ENCODE results near the gene DGKH. TPM values are rescaled to one million over a fixed set of nuclear protein-coding genes. Genes with fewer than 3 reads are reported as not detected.
A peak's percentile ranks its signal among the peaks of the same experiment; 100 is the strongest.

DGKH gene
- total and polyA plus RNA-seq, 2 experiments from 2014 or later: 3.6 to 7.2 TPM

DNA sequence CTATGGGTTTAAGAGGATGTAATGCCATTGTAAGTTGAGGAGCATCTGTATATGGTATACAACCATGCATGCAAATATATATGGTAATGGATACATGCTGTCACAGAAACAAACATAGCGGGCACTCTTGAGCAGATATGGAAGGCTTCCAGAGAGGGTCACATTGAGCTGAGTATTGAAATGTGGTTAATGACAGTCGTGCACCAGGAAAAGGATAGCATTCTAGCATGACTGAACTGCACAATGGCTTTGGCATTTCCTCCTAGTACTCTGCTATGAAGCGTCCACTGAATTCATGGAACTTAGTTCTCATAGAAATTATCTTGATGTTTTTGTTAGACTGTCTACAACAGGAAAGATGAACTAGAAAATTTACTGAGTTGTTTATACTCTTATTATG, 25.2 kb downstream of the DGKH start:
- Histone ChIP-seq H2AFZ (no peak overlapping the region), H3K79me2 (no peaks in the 10 kb centered on the region), H3K27ac (no peak overlapping the region), H3K27me3 (no peaks in the 10 kb centered on the region), H3K36me3 (replicated peaks; ENCODE audit: insufficient read depth, low read depth) (no peaks in the 10 kb centered on the region), H3K4me2 (no peak overlapping the region), H3K4me1 (ENCODE audit: insufficient read depth) (peaks cover 10% of the 10 kb centered on the region), H4K20me1 (ENCODE audit: insufficient read depth, poor library complexity, severe bottlenecking) (no peaks in the 10 kb centered on the region), H3K9me2 (replicated peaks; ENCODE audit: insufficient read depth) (no peaks in the 10 kb centered on the region), H3K9me3 (ENCODE audit: low read depth) (no peaks in the 10 kb centered on the region), H3K4me3 (no peak overlapping the region)
- DNase-seq (ENCODE audit: low spot score): no peak
- WGBS (ENCODE audit: low lambda C conversion rate, missing lambda C conversion rate): 87% methylated on average over 3 of the region's 3 CpGs
- TF ChIP-seq, protein P1, sequence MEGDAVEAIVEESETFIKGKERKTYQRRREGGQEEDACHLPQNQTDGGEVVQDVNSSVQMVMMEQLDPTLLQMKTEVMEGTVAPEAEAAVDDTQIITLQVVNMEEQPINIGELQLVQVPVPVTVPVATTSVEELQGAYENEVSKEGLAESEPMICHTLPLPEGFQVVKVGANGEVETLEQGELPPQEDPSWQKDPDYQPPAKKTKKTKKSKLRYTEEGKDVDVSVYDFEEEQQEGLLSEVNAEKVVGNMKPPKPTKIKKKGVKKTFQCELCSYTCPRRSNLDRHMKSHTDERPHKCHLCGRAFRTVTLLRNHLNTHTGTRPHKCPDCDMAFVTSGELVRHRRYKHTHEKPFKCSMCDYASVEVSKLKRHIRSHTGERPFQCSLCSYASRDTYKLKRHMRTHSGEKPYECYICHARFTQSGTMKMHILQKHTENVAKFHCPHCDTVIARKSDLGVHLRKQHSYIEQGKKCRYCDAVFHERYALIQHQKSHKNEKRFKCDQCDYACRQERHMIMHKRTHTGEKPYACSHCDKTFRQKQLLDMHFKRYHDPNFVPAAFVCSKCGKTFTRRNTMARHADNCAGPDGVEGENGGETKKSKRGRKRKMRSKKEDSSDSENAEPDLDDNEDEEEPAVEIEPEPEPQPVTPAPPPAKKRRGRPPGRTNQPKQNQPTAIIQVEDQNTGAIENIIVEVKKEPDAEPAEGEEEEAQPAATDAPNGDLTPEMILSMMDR (IDR thresholded peaks at IDR 0.05; ENCODE audit: poor library complexity): no peak
- no peak for TF ChIP-seq EZH2phosphoT487 (IDR thresholded peaks at IDR 0.05; ENCODE audit: low read depth, severe bottlenecking, unreplicated experiment)
- TF ChIP-seq EZH2 (IDR thresholded peaks at IDR 0.05; ENCODE audit: borderline replicate concordance): no peak

DNA sequence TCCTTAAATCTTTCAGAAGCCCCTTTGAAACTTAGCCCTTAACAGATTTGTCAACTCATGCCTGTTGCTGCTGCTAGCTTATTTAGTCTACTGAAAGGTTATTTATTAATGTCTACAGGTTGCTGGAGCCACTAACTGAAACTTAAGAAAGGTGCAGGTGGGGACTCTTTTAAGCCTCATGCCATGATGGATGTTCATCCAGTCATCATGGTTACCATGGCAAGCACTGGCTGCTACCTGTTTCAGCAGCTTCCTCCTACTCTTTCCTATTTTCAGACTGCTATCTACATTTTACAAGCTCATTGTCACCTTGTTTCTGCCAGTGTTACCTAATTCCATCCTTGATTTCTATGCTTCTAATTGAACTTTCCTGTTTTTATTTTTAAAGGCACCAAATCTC, 27.1 kb downstream of the DGKH start:
- DNase-seq (ENCODE audit: low spot score): no peak
- H3K79me2 ChIP-seq: no peaks in the 10 kb centered on the region
- H3K4me2 ChIP-seq: no peak overlapping the region
- H3K27me3 ChIP-seq: no peaks in the 10 kb centered on the region
- H3K27ac ChIP-seq: no peak overlapping the region
- H2AFZ ChIP-seq: no peak overlapping the region
- TF ChIP-seq EZH2 (IDR thresholded peaks at IDR 0.05; ENCODE audit: borderline replicate concordance) (no peak), EZH2phosphoT487 (IDR thresholded peaks at IDR 0.05; ENCODE audit: low read depth, severe bottlenecking, unreplicated experiment) (no peak)
- TF ChIP-seq, protein P1 (IDR thresholded peaks at IDR 0.05; ENCODE audit: poor library complexity): no peak
- no peaks in the 10 kb centered on the region for H4K20me1 ChIP-seq (ENCODE audit: insufficient read depth, poor library complexity, severe bottlenecking)
- H3K4me1 ChIP-seq (ENCODE audit: insufficient read depth): peaks cover 10% of the 10 kb centered on the region
- H3K4me3 ChIP-seq: no peak overlapping the region
- H3K9me2 ChIP-seq (replicated peaks; ENCODE audit: insufficient read depth): no peaks in the 10 kb centered on the region
- H3K9me3 ChIP-seq (ENCODE audit: low read depth): no peaks in the 10 kb centered on the region
- H3K36me3 ChIP-seq (replicated peaks; ENCODE audit: insufficient read depth, low read depth): no peaks in the 10 kb centered on the region

DNA sequence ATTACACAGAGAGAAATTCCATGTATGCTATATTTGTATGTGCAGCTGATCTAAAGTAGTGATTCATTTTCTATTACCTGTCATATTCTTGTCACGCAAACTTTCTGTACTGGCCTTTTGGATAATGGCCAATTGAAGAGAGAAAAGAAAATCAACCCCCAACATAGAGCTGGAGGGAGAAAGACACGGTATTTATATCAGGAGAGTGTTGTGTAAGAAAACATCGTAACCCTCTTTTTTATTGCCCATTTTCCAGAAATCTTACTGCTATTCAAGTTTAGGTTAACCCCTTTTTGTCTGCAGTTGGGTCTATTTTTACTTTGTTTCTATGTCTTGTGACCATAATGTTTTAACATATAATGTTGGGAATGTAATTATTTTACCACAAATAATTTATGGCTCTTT, 27.9 kb downstream of the DGKH start:
- no peak for DNase-seq (ENCODE audit: low spot score)
- H4K20me1 ChIP-seq (ENCODE audit: insufficient read depth, poor library complexity, severe bottlenecking): no peaks in the 10 kb centered on the region
- 37% methylated on average over 3 of the region's 3 CpGs for WGBS (ENCODE audit: low lambda C conversion rate, missing lambda C conversion rate)
- peak overlapping the region; percentile 16 for H3K4me2 ChIP-seq
- H3K4me3 ChIP-seq: no peak overlapping the region
- H3K4me1 ChIP-seq (ENCODE audit: insufficient read depth): peaks cover 10% of the 10 kb centered on the region
- H3K36me3 ChIP-seq (replicated peaks; ENCODE audit: insufficient read depth, low read depth): no peaks in the 10 kb centered on the region
- H2AFZ ChIP-seq: no peak overlapping the region
- no peaks in the 10 kb centered on the region for H3K9me2 ChIP-seq (replicated peaks; ENCODE audit: insufficient read depth)
- H3K9me3 ChIP-seq (ENCODE audit: low read depth): no peaks in the 10 kb centered on the region
- H3K27me3 ChIP-seq: no peaks in the 10 kb centered on the region
- TF ChIP-seq EZH2 (IDR thresholded peaks at IDR 0.05; ENCODE audit: borderline replicate concordance) (no peak), EZH2phosphoT487 (IDR thresholded peaks at IDR 0.05; ENCODE audit: low read depth, severe bottlenecking, unreplicated experiment) (no peak)
- TF ChIP-seq, protein P1 (IDR thresholded peaks at IDR 0.05; ENCODE audit: poor library complexity): no peak
- H3K27ac ChIP-seq: no peak overlapping the region
- H3K79me2 ChIP-seq: no peaks in the 10 kb centered on the region
